ENCODE results near the gene PACSIN2. TPM values are rescaled to one million over a fixed set of nuclear protein-coding genes. Genes with fewer than 3 reads are reported as not detected.
"Not testable (repeated sequence)": the region's sequence is repeated elsewhere in the genome, so short reads cannot be mapped to it uniquely, and the experiment has no call there.

PACSIN2 gene
- total RNA-seq, 1 experiment from 2014 or later = 175 TPM

DNA sequence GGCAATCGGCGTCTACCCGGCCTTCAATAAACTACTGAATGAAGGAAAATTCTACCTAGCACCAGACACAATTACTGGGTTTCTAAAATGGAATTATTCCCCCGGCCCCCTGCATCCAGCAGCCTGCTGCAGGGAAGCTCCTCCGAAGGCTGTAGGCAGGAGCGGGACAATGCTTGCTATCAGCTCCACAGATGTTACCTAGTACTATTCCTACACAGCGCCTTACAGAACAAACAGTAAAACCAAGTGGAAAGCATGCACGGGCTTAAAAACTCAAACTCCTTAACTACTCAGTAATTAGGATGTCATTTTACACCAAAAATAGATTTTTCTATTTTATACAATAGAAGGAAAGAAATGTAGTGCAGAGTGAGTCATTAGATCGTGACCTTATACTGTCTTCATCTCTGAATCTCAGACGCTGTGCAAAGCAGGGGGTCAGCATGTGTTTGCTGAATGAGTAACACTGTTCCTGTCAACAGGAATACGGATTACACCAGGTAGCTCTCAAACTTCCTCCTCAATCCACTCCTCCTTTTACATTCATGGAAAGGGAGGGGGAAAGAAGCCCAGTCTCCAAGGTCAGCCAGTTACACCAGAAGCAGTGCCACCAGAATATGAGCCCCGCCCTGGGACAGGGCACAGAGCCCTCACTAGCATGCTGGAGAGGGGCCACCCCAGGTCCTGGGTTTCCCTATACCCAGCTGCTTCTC, 74.9 kb downstream of the PACSIN2 start:
- DNase-seq (ENCODE audit: low read depth) = peak; percentile 82
- in situ Hi-C loops (cut with HindIII; ENCODE audit: low pct_unique_long_range_greater_than_20kb, low sequenced_read_pairs) = no loop called here

- peak; percentile 44 for DNase-seq (ENCODE audit: low read depth)
- in situ Hi-C loops (cut with HindIII; ENCODE audit: low pct_unique_long_range_greater_than_20kb, low sequenced_read_pairs) = no loop called here
Observed at GRCh38 chr22:42939451-42939881, 75.5 kb downstream of the PACSIN2 start.

DNA sequence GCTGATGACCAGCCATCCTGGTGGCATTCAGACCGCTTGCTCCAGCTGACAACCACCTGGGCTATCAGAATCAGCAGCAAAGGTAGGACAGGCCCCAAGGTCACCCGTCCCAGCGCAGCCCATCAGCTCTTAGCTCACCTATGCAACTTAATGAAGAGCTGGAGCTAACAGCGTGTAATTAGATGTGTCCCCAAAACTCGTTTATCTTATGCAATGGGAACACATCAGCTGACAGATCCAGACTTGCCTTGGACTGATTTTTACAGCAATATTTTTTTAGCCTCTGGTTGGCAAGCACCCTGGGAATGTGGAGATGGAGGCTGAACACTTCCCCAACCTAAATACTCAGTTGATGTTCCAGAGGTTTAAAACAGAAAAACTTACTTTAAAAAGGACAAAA, 76.0 kb downstream of the PACSIN2 start:
- in situ Hi-C loops (cut with HindIII; ENCODE audit: low pct_unique_long_range_greater_than_20kb, low sequenced_read_pairs) = no loop called here
- DNase-seq (ENCODE audit: low read depth) = no peak

DNA sequence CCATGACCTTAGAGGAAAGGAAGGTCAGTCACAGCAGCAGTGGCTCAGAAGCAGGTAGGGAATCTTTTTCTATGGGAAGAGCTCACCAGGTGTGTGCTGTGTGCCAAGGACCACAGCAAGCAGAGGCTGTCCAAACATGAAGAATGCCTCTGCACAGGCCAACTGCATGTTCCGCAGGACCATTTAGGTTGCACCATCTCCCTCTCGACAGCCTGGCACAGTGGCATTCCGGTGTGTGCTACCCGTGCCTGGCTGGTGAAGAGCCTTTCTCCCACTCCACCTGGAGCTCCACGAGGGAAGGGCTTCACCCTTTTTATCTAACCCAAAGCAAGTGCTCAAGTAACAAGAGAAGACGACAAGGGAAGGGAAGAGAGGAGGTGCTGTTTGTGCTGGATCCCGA, 76.5 kb downstream of the PACSIN2 start:
- in situ Hi-C loops (cut with HindIII; ENCODE audit: low pct_unique_long_range_greater_than_20kb, low sequenced_read_pairs) = no loop called here
- DNase-seq (ENCODE audit: low read depth) = no peak

DNA sequence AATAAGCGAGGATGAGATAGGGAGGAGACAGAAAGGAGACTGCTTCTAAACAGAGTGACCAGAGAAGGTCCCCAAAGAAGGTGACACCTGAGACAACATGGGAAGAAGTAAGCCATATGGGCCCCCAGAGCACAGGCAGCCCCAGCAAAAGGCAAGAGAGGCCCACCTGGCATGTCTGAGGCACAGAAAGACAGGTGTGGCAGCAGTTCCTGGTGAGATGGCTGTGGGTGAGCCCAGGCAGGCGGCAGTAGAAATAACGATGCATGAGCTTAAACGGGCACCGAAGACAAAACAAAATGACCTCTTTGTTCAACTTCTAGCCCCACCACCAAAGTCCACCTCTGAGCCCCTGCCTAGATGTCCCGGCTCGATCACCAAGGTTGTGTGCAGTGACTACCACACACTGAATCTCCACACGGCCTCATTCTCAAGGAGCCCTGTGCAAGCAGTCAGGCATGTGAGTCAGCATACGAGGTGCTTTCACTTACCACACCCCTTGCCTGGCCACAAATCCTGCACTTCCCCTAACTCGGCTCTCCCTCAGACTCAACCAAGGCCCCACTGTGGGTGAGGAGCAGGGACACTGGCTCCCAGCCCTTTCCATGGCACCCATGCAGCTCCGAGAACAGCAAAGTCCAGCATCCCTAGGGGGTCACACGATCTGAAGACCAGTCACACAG, 77.6 kb downstream of the PACSIN2 start:
- in situ Hi-C loops (cut with HindIII; ENCODE audit: low pct_unique_long_range_greater_than_20kb, low sequenced_read_pairs) = no loop called here
- peak; percentile 62 for DNase-seq (ENCODE audit: low read depth)

DNA sequence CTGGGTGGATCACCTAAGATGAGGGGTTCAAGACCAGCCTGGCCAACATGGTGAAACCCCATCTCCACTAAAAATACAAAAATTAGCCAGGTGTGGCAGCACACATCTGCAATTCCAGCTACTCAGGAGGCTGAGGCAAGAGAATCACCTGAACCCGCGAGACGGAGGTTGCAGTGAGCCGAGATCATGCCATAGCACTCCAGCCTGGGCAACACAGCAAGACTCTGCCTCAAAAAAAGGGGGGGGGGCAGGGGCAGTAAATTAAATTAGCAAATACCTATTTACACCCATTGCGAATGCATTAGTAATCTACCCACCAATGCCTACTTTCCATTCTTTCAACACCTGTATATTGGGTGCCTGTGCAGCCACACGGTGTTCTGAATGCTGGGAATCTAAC, 78.3 kb downstream of the PACSIN2 start:
- DNase-seq (ENCODE audit: low read depth); in situ Hi-C loops (cut with HindIII; ENCODE audit: low pct_unique_long_range_greater_than_20kb, low sequenced_read_pairs): not testable (repeated sequence)

DNA sequence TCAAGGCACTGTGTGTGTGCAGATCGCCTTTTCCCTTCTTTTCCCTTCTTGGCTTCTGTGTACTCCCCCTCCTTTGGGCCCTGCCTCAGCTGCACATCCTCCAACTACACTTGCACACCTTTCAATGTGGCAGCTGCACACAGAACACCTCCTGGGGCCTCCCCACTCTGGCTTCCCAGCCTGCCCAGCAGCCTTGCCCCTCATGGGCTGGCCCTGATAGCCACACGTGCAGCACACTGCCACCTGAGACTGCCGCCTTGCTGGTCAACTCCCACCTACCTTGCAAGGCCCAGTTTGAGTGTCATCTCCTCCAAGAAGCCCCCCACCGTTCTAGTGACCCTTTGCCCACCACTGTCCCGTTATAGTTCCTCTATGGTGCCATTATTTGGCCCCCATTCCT, 80.6 kb downstream of the PACSIN2 start:
- DNase-seq (ENCODE audit: low read depth) = no peak
- in situ Hi-C loops (cut with HindIII; ENCODE audit: low pct_unique_long_range_greater_than_20kb, low sequenced_read_pairs) = no loop called here

DNA sequence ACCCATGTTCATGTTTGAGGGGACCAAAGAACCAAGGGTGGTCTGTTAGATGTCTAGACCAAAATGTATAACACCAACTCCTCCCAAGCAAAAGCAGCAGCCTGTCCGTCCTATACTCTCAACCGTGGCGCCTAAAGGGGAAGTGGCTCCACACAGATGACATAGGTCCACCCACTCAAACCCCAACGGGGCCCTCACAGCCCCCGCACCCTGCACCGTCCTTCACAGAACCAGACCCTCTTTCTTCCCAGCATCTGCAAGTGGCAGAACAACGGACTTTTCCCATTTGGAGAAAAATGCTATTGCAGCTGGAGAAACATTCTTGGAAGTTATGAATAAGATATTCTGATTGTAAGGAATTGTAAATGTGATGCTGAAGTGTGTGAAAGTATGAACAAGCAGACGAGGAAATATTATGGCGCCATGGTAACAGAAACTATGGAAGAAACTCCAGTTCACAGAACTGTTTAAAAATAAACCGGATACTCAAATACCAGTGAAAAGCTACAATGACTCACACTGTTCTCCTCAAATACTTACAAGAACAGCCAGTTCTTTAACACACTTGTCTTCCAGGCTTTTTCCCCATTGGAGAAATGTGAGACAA, 81.4 kb downstream of the PACSIN2 start:
- DNase-seq (ENCODE audit: low read depth) = peak; percentile 70
- in situ Hi-C loops (cut with HindIII; ENCODE audit: low pct_unique_long_range_greater_than_20kb, low sequenced_read_pairs) = no loop called here

GRCh38 chr22:42932857-42933484, 82.0 kb downstream of the PACSIN2 start:
- in situ Hi-C loops (cut with HindIII; ENCODE audit: low pct_unique_long_range_greater_than_20kb, low sequenced_read_pairs) = no loop called here
- no peak for DNase-seq (ENCODE audit: low read depth)

DNA sequence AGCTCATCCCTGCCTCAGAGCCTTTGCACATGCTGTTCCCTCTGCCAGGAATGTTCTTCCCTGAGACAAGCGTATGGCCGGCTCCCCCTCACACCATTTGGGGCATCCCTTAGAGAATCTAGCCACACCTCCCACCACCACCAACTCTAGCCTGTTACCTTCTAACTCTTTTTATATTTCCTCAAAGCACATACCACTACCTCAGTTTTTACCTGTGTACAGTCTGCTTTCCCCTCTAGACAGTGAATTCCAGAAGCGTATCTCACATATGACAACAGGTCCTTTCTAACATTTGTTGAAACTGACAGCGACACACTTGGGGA, 82.8 kb downstream of the PACSIN2 start:
- in situ Hi-C loops (cut with HindIII; ENCODE audit: low pct_unique_long_range_greater_than_20kb, low sequenced_read_pairs) = no loop called here
- DNase-seq (ENCODE audit: low read depth) = no peak

GRCh38 chr22:42931421-42932196, 83.3 kb downstream of the PACSIN2 start:
- in situ Hi-C loops (cut with HindIII; ENCODE audit: low pct_unique_long_range_greater_than_20kb, low sequenced_read_pairs) = no loop called here
- DNase-seq (ENCODE audit: low read depth) = no peak

- DNase-seq (ENCODE audit: low read depth) = peak; percentile 72
- in situ Hi-C loops (cut with HindIII; ENCODE audit: low pct_unique_long_range_greater_than_20kb, low sequenced_read_pairs) = no loop called here
Observed at GRCh38 chr22:42930810-42931420, 84.0 kb downstream of the PACSIN2 start.

GRCh38 chr22:42929838-42930155, 85.2 kb downstream of the PACSIN2 start:
- in situ Hi-C loops (cut with HindIII; ENCODE audit: low pct_unique_long_range_greater_than_20kb, low sequenced_read_pairs) = no loop called here

DNA sequence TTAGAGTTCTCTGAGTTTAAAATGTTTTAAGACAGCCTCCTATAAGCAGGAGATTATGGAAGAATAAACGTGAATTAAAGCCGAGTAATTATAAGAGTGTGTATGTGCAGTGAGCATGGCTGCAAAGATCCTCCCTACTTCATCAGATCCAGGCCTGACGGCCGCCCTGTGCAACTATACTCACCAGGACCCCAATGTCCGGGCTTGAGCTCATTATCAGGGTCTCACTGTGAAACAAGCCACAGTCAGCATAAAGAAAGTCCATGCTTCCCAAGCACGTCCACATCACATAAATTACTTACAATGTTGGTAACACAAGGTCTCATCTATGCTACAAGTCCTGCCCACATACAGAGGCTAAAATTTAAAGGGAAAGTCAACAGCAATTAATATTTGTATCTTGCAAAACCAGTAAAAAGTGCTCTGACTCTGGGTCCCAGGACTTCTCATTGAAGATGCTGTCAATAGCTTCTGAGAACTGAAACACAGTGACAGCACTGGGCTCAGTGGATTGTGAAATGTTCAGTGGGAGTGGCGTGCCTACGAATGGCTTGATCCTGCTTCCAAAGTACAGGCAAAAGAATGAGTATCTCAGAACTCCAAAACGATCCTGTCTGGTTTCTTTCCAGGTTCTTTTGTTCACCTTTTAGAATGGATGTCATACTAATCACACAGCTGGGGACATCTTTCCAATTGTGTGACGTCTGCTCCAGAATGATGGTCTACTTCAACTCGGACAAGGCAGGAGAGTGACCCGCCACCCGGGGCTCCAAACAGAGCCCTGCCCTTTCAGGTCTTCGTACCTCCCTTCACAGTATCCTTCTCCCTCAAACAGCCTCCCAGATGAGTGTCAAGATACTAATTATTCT, 85.7 kb downstream of the PACSIN2 start:
- no peak for DNase-seq (ENCODE audit: low read depth)

More at GRCh38 chr22:42929838-42930155, 85.2 kb downstream of the PACSIN2 start:
- DNase-seq (ENCODE audit: low read depth) = no peak

DNA sequence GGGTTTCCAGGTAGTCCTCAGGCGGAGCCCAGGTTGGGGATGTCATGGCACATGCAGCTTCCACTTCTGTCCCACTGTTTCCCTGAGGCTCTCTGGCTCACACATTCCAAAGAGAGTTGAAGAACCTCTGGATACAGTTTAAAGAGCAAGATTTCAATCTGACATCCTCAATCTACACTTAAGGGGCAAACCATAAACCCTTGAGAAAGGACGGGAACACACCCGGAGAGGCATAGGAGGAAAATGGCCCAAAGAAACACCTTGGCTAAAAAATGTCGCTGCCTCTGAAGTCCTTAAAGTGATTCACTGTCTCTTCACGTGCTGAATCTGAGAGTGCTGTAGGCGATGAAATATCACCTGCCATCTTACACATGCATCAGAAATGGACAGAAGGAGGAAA, 87.0 kb downstream of the PACSIN2 start:
- in situ Hi-C loops (cut with HindIII; ENCODE audit: low pct_unique_long_range_greater_than_20kb, low sequenced_read_pairs) = no loop called here
- DNase-seq (ENCODE audit: low read depth) = no peak

More for the DNA sequence above, 85.7 kb downstream of the PACSIN2 start:
- in situ Hi-C loops (cut with HindIII; ENCODE audit: low pct_unique_long_range_greater_than_20kb, low sequenced_read_pairs) = no loop called here

- in situ Hi-C loops (cut with HindIII; ENCODE audit: low pct_unique_long_range_greater_than_20kb, low sequenced_read_pairs) = no loop called here
- DNase-seq (ENCODE audit: low read depth) = no peak
Observed at GRCh38 chr22:42926768-42927167, 88.2 kb downstream of the PACSIN2 start.

DNA sequence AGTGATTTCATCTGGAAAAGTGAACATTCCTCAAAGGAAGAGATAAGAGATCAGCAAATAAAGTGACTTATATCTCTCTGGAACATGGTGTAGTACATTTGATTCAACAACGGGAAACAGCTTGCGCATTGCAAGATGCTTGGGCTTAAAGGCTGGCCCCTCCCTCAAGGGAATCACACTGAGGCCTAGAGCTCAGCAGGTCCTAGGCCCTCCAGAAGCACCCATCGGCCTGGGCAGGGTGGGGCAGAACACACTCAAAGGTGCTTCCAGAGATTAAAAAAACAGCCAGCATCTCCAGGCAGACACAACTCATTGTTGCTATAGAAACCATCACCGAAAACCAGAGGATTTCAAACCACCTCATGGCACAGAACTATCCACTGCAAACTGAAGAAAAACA, 88.8 kb downstream of the PACSIN2 start:
- DNase-seq (ENCODE audit: low read depth) = no peak
- in situ Hi-C loops (cut with HindIII; ENCODE audit: low pct_unique_long_range_greater_than_20kb, low sequenced_read_pairs) = no loop called here

All from Caki2 (cell line).